Endodermal cell (in vitro differentiated cells): Measurements from ENCODE around the gene ZNRF2. TPM values are rescaled to one million over a fixed set of nuclear protein-coding genes. Genes with fewer than 3 reads are reported as not detected.

Experiments
- DNase-seq: peaks from one replicate; pipeline ENCODE4 v3.0.0-alpha.2; 2017
- H3K27ac ChIP-seq: 2 replicates; pipeline ENCODE4 v1.5.1; 2013; ENCODE audit warnings: mild to moderate bottlenecking, low read depth, low read length, moderate library complexity
- H3K27me3 ChIP-seq: 2 replicates; pipeline ENCODE4 v1.6.1; 2013; ENCODE audit warnings: mild to moderate bottlenecking, low read length, moderate library complexity; ENCODE audit not compliant: insufficient read depth, control insufficient read depth, poor library complexity, severe bottlenecking
- H3K36me3 ChIP-seq: 2 replicates; pipeline ENCODE4 v1.7.0; 2013; ENCODE audit warnings: mild to moderate bottlenecking, low read length, moderate library complexity; ENCODE audit not compliant: control insufficient read depth, insufficient read depth
- H3K4me1 ChIP-seq: one replicate; pipeline ENCODE4 v1.7.0; 2013; ENCODE audit warnings: low read length; ENCODE audit not compliant: control insufficient read depth, insufficient read depth
- H3K4me3 ChIP-seq: 2 replicates; pipeline ENCODE4 v1.5.1; 2013; ENCODE audit warnings: mild to moderate bottlenecking, low read length, moderate library complexity
- H3K9ac ChIP-seq: 2 replicates; pipeline ENCODE4 v1.6.1; 2013; ENCODE audit warnings: mild to moderate bottlenecking, low read length, moderate library complexity; ENCODE audit not compliant: poor library complexity, severe bottlenecking; ENCODE audit errors: extremely low read depth
- H3K9me3 ChIP-seq: 2 replicates; pipeline ENCODE4 v1.6.1; 2013; ENCODE audit warnings: mild to moderate bottlenecking, low read length, moderate library complexity; ENCODE audit not compliant: control insufficient read depth
- H3K27ac Mint-ChIP-seq: 2 replicates; pipeline ENCODE4 v1.8.0; 2020; ENCODE audit warnings: mixed read lengths
- H3K27me3 Mint-ChIP-seq: 2 replicates; pipeline ENCODE4 v1.8.0; 2021; ENCODE audit warnings: mild to moderate bottlenecking, mixed read lengths; ENCODE audit not compliant: insufficient read depth
- H3K36me3 Mint-ChIP-seq: 2 replicates; pipeline ENCODE4 v1.8.0; 2020; ENCODE audit warnings: low read depth, mixed read lengths
- H3K4me1 Mint-ChIP-seq: 2 replicates; pipeline ENCODE4 v1.8.0; 2020; ENCODE audit warnings: mixed read lengths
- H3K4me3 Mint-ChIP-seq: 2 replicates; pipeline ENCODE4 v1.8.0; 2020; ENCODE audit warnings: mild to moderate bottlenecking, moderate library complexity, mixed read lengths
- H3K9me3 Mint-ChIP-seq: 2 replicates; pipeline ENCODE4 v1.8.0; 2020; ENCODE audit warnings: mild to moderate bottlenecking, mixed read lengths
- WGBS, 2 experiments: methylation state at CpG; one replicate each; pipeline versions ENCODE4 v1.1.5 to v1.1.7; 2013; ENCODE audit warnings: missing lambda C conversion rate in 2 of 2, mixed read lengths in 1 of 2; ENCODE audit not compliant: insufficient coverage in 1 of 2, insufficient read length in 1 of 2; 5-methylcytosine and 5-hydroxymethylcytosine counted together
- total RNA-seq, 2 donors: library from RNA; stranded (reverse); fragmentation: NEBNext Ultra II Directional in 1 of 2; extraction: Animal tissue kit (Norgen Biotek cat#: 25700) in 1 of 2; gene quantifications; 2 replicates in 1 of 2; 3 replicates in 1 of 2; pipeline ENCODE4 v1.2.1, GENCODE V29; 2021
- TF ChIP-seq, protein P1 (sequence below): fragments of 200-600 bp; sonication (generic); conservative IDR thresholded peaks from 2 replicates; pipeline ENCODE4 v1.5.0; 2021; ENCODE audit warnings: antibody characterized with exemption, mild to moderate bottlenecking

The ZNRF2 gene
- total RNA-seq, 2 donors from 2014 or later = 15.5 to 20.9 TPM

DNA sequence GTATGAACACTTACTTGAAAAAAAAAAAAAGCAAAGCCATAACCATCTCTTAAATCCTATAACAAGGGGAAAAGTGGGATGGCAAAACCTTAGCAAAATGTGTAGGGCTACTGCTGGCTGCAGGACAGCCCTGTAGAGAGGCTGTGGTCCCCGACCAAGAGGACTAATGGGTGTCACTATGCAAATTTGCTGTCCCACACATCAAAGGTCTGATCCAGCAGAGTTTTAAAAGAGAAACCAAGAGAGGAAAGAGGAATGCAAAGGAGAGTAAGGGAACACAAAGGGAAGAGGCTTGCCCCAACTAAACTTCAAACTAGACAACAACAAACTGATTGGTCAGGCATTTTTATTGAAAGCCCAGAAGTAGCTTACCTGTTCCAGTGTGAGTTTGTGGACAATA lies 3.1 kb upstream of the ZNRF2 start:
- no peak overlapping the region for H3K27ac Mint-ChIP-seq
- 55% methylated on average over 1 of the region's 1 CpG; no CpG with 5 or more reads in 1 of the 2 experiments for WGBS, 2 experiments
- no peaks in the 10 kb centered on the region for H3K36me3 Mint-ChIP-seq
- Histone ChIP-seq H3K9me3 (no peaks in the 10 kb centered on the region), H3K36me3 (no peaks in the 10 kb centered on the region), H3K9ac (no peak overlapping the region), H3K4me1 (peaks cover 8% of the 10 kb centered on the region), H3K4me3 (no peak overlapping the region), H3K27me3 (peaks cover 17% of the 10 kb centered on the region), H3K27ac (no peak overlapping the region)
- H3K27me3 Mint-ChIP-seq = peaks cover 2% of the 10 kb centered on the region
- TF ChIP-seq, protein P1, sequence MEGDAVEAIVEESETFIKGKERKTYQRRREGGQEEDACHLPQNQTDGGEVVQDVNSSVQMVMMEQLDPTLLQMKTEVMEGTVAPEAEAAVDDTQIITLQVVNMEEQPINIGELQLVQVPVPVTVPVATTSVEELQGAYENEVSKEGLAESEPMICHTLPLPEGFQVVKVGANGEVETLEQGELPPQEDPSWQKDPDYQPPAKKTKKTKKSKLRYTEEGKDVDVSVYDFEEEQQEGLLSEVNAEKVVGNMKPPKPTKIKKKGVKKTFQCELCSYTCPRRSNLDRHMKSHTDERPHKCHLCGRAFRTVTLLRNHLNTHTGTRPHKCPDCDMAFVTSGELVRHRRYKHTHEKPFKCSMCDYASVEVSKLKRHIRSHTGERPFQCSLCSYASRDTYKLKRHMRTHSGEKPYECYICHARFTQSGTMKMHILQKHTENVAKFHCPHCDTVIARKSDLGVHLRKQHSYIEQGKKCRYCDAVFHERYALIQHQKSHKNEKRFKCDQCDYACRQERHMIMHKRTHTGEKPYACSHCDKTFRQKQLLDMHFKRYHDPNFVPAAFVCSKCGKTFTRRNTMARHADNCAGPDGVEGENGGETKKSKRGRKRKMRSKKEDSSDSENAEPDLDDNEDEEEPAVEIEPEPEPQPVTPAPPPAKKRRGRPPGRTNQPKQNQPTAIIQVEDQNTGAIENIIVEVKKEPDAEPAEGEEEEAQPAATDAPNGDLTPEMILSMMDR = no peak
- peaks cover 14% of the 10 kb centered on the region for H3K4me1 Mint-ChIP-seq
- H3K4me3 Mint-ChIP-seq = no peak overlapping the region
- peak; percentile 58 for DNase-seq
- no peaks in the 10 kb centered on the region for H3K9me3 Mint-ChIP-seq

DNA sequence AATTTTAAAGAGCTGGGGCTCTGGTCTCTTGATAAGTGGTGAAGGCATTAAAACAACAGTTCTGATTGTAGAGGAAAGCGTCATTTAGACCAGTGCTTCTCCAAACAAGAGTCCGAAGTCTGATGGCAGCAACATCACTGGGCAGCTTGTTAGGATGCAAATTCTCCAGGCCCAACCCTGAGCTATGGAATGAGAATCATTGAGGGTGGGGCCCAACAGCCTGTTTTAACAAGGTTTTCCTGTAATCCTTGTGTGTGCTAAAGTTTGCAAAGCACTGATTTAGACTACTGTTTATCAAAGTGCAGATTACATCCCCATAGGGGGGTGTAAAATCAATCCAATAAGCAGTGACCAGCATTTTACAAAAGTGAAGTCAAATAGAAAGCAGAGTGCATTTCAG lies 2.6 kb upstream of the ZNRF2 start:
- 64 to 81% methylated on average over 2 of the region's 2 CpGs for WGBS, 2 experiments
- no peak for DNase-seq
- Histone ChIP-seq H3K9me3 (no peaks in the 10 kb centered on the region), H3K36me3 (no peaks in the 10 kb centered on the region), H3K4me1 (peaks cover 8% of the 10 kb centered on the region), H3K27ac (no peak overlapping the region), H3K4me3 (no peak overlapping the region), H3K9ac (no peak overlapping the region), H3K27me3 (peaks cover 17% of the 10 kb centered on the region)
- Mint-ChIP-seq H3K4me1 (peaks cover 19% of the 10 kb centered on the region), H3K36me3 (no peaks in the 10 kb centered on the region), H3K27me3 (peaks cover 4% of the 10 kb centered on the region), H3K27ac (no peak overlapping the region), H3K9me3 (no peaks in the 10 kb centered on the region), H3K4me3 (no peak overlapping the region)
- TF ChIP-seq, protein P1 = no peak

DNA sequence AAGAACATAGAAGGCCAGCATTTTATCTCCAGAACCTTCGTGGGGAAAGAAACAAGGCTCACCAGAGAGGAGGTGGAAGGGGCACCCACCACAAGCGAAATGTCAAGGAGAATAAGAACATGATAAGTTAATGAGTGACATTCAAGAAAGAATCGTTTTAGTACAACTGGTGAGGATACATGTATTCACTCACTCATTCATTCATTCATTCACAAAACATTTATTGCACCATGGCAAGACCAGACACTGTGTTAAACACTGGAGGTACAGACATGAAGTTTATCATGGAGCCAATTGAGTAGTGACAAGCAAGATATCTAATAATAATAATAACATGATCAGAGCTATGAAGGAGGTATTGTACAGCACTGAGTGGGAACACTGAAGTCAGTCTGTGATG lies 1.7 kb upstream of the ZNRF2 start:
- Histone ChIP-seq H3K9ac (no peak overlapping the region), H3K4me1 (peaks cover 8% of the 10 kb centered on the region), H3K36me3 (no peaks in the 10 kb centered on the region), H3K27ac (no peak overlapping the region), H3K9me3 (no peaks in the 10 kb centered on the region), H3K27me3 (peaks cover 17% of the 10 kb centered on the region), H3K4me3 (no peak overlapping the region)
- Mint-ChIP-seq H3K9me3 (no peaks in the 10 kb centered on the region), H3K27ac (no peak overlapping the region), H3K36me3 (no peaks in the 10 kb centered on the region), H3K4me1 (peaks cover 25% of the 10 kb centered on the region), H3K27me3 (peaks cover 4% of the 10 kb centered on the region), H3K4me3 (no peak overlapping the region)
- TF ChIP-seq, protein P1 = no peak
- WGBS, 2 experiments = 93 to 100% methylated on average over 2 to 3 of the region's 3 CpGs
- no peak for DNase-seq
